HepG2 (cell line): ENCODE data around the gene ANKRD11. TPM values are rescaled to one million over a fixed set of nuclear protein-coding genes. Genes with fewer than 3 reads are reported as not detected.

ENCODE experiments used
- BCL3 ChIP-seq: sonication (generic); formaldehyde crosslinking; IDR thresholded peaks from 2 replicates; pipeline ENCODE4 v1.5.1; 2020; ENCODE audit warnings: mild to moderate bottlenecking, missing genetic modification reagents, moderate library complexity
- DNMT1 ChIP-seq: sonication (generic); formaldehyde crosslinking; IDR thresholded peaks from 2 replicates; pipeline ENCODE4 v1.5.1; 2020; ENCODE audit warnings: mild to moderate bottlenecking, missing genetic modification reagents
- GABPA ChIP-seq, 2 experiments: IDR thresholded peaks; 2 replicates each; pipeline ENCODE4 v1.6.1; 2011 to 2016; ENCODE audit warnings: low read depth in 2 of 2, low read length in 1 of 2, missing biosample characterization in 1 of 2, missing genetic modification characterization in 1 of 2
- HMGA1 ChIP-seq: sonication (generic); formaldehyde crosslinking; conservative IDR thresholded peaks from 2 replicates; pipeline ENCODE4 v1.4.0; 2020; ENCODE audit warnings: missing genetic modification reagents
- MEF2D ChIP-seq: sonication (generic); formaldehyde crosslinking; IDR thresholded peaks from 2 replicates; pipeline ENCODE4 v1.5.1; 2020; ENCODE audit warnings: mild to moderate bottlenecking, missing genetic modification reagents
- POLR2AphosphoS5 ChIP-seq: IDR thresholded peaks from 2 replicates; pipeline ENCODE4 v1.6.1; 2012; ENCODE audit warnings: low read depth, low read length
- PRDM10 ChIP-seq: sonication (generic); formaldehyde crosslinking; IDR thresholded peaks from 2 replicates; pipeline ENCODE4 v1.4.0; 2020; ENCODE audit warnings: low read depth, missing genetic modification reagents
- SIN3A ChIP-seq: IDR thresholded peaks from 2 replicates; pipeline ENCODE4 v1.6.1; 2011; ENCODE audit warnings: low read depth, mild to moderate bottlenecking, control low read depth, low read length, borderline replicate concordance
- TEAD2 ChIP-seq: sonication (generic); formaldehyde crosslinking; IDR thresholded peaks from 2 replicates; pipeline ENCODE4 v1.9.0; 2021; ENCODE audit warnings: missing genetic modification reagents
- ZKSCAN5 ChIP-seq: sonication (generic); formaldehyde crosslinking; IDR thresholded peaks from 2 replicates; pipeline ENCODE4 v1.5.1; 2020; ENCODE audit warnings: mild to moderate bottlenecking, missing genetic modification reagents
- ZMYM2 ChIP-seq: sonication (generic); formaldehyde crosslinking; IDR thresholded peaks from 2 replicates; pipeline ENCODE4 v1.8.0; 2022; ENCODE audit warnings: mild to moderate bottlenecking, missing genetic modification reagents
- ZNF180 ChIP-seq: sonication (generic); formaldehyde crosslinking; IDR thresholded peaks from 2 replicates; pipeline ENCODE4 v1.4.0; 2020; ENCODE audit warnings: low read depth, missing genetic modification reagents, borderline replicate concordance
- ZNF382 ChIP-seq: sonication (generic); formaldehyde crosslinking; IDR thresholded peaks from 2 replicates; pipeline ENCODE4 v1.5.0; 2020; ENCODE audit warnings: missing genetic modification reagents, mild to moderate bottlenecking, borderline replicate concordance
- ZNF556 ChIP-seq: sonication (generic); formaldehyde crosslinking; IDR thresholded peaks from 2 replicates; pipeline ENCODE4 v1.4.0; 2020; ENCODE audit warnings: mild to moderate bottlenecking, missing genetic modification reagents, borderline replicate concordance
- ZNF562 ChIP-seq: sonication (generic); formaldehyde crosslinking; IDR thresholded peaks from 2 replicates; pipeline ENCODE4 v1.8.0; 2022; ENCODE audit warnings: missing genetic modification reagents, borderline replicate concordance
- ZNF7 ChIP-seq: IDR thresholded peaks from 2 replicates; pipeline ENCODE4 v1.6.1; 2016; ENCODE audit warnings: missing biosample characterization, missing genetic modification reagents
- ZNF891 ChIP-seq: sonication (generic); formaldehyde crosslinking; IDR thresholded peaks from 2 replicates; pipeline ENCODE4 v1.5.0; 2020; ENCODE audit warnings: mild to moderate bottlenecking, missing genetic modification reagents
- polyA plus RNA-seq, 8 experiments: library from polyadenylated mRNA; depleted of rRNA in 3 of 8; stranded (reverse) in 7 of 8; unstranded in 1 of 8; fragments of >200 nt; fragmentation: Illumina TruSeq in 4 of 8; extraction: Trizol in 4 of 8; gene quantifications; 2 replicates each; pipeline versions ENCODE4 v1.2.1 to v1.2.3, GENCODE V29; 2011 to 2016; ENCODE audit warnings: low read depth in 4 of 8, missing spikeins in 1 of 8, mixed read lengths in 1 of 8; ENCODE audit not compliant: insufficient read depth in 1 of 8
- total RNA-seq, 5 experiments: library from RNA; depleted of rRNA; stranded (reverse); fragments of >200 nt; fragmentation: Illumina TruSeq; extraction: Trizol; gene quantifications; 2 replicates each; pipeline ENCODE4 v1.2.3, GENCODE V29; 2016; ENCODE audit warnings: low read depth in 1 of 5
- TF ChIP-seq, protein P1 (sequence below): sonication (generic); formaldehyde crosslinking; IDR thresholded peaks from 2 replicates; pipeline ENCODE4 v1.5.1; 2020; ENCODE audit warnings: mild to moderate bottlenecking, moderate library complexity, missing genetic modification reagents
- TF ChIP-seq, protein P2 (sequence below): sonication (generic); formaldehyde crosslinking; IDR thresholded peaks from 2 replicates; pipeline ENCODE4 v1.8.0; 2022; ENCODE audit warnings: mild to moderate bottlenecking, missing genetic modification reagents
- TF ChIP-seq, protein P3 (sequence below): IDR thresholded peaks from 2 replicates; pipeline ENCODE4 v1.6.1; 2016

ANKRD11 gene
- total and polyA plus RNA-seq, 2 of the 13 experiments (the other 11 are each of a cell fraction or from before 2014, with no cell fraction given), result 21.4 to 38.4 TPM

GRCh38 chr16:89383095-89384003 lies 107.0 kb downstream of the ANKRD11 start (continued):
- TF ChIP-seq, protein P1, sequence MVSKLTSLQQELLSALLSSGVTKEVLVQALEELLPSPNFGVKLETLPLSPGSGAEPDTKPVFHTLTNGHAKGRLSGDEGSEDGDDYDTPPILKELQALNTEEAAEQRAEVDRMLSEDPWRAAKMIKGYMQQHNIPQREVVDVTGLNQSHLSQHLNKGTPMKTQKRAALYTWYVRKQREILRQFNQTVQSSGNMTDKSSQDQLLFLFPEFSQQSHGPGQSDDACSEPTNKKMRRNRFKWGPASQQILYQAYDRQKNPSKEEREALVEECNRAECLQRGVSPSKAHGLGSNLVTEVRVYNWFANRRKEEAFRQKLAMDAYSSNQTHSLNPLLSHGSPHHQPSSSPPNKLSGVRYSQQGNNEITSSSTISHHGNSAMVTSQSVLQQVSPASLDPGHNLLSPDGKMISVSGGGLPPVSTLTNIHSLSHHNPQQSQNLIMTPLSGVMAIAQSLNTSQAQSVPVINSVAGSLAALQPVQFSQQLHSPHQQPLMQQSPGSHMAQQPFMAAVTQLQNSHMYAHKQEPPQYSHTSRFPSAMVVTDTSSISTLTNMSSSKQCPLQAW, result no peak
- TF ChIP-seq ZNF891 (no peak), ZNF180 (CRISPR knock-in tag) (no peak), ZNF7 (CRISPR knock-in tag) (no peak), ZMYM2 (no peak), SIN3A (no peak), TEAD2 (CRISPR knock-in tag) (no peak), DNMT1 (CRISPR knock-in tag) (no peak), MEF2D (no peak), GABPA (IDR thresholded peaks at IDR 0.05; ENCODE audit: low read depth, low read length) (no peak), GABPA (CRISPR knock-in tag; IDR thresholded peaks at IDR 0.05; ENCODE audit: low read depth) (no peak), POLR2AphosphoS5 (no peak), HMGA1 (CRISPR knock-in tag) (no peak), ZKSCAN5 (CRISPR knock-in tag) (no peak), ZNF556 (CRISPR knock-in tag) (no peak), ZNF382 (no peak), PRDM10 (CRISPR knock-in tag) (no peak), BCL3 (no peak), ZNF562 (no peak)
- TF ChIP-seq, protein P2, sequence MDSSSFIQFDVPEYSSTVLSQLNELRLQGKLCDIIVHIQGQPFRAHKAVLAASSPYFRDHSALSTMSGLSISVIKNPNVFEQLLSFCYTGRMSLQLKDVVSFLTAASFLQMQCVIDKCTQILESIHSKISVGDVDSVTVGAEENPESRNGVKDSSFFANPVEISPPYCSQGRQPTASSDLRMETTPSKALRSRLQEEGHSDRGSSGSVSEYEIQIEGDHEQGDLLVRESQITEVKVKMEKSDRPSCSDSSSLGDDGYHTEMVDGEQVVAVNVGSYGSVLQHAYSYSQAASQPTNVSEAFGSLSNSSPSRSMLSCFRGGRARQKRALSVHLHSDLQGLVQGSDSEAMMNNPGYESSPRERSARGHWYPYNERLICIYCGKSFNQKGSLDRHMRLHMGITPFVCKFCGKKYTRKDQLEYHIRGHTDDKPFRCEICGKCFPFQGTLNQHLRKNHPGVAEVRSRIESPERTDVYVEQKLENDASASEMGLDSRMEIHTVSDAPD, result no peak
- TF ChIP-seq, protein P3, sequence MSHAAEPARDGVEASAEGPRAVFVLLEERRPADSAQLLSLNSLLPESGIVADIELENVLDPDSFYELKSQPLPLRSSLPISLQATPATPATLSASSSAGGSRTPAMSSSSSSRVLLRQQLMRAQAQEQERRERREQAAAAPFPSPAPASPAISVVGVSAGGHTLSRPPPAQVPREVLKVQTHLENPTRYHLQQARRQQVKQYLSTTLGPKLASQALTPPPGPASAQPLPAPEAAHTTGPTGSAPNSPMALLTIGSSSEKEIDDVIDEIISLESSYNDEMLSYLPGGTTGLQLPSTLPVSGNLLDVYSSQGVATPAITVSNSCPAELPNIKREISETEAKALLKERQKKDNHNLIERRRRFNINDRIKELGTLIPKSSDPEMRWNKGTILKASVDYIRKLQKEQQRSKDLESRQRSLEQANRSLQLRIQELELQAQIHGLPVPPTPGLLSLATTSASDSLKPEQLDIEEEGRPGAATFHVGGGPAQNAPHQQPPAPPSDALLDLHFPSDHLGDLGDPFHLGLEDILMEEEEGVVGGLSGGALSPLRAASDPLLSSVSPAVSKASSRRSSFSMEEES (CRISPR knock-in tag), result no peak
